ENCODE measurements around the gene SLCO4A1.

SLCO4A1 gene

DNA sequence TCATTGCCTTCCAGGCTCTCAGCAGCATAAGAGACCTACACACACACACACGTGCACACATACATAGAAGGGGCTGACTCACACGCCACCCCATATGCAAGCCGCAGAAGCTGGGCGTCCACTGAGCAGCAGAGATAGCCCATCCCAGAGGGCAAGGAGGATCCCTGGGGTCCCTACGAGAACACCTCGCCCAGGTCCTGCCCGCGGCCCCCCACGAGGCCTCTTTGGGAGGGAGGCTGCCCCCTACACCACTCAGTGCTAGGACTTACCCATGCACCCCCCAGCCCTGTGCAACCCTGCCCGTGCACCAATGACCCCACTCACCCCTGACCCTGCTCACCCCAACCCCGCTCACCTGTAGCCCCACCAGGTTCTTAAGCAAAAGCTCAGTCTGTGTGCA is 45.8 kb downstream of the SLCO4A1 start:
- no peak for DNase-seq

- DNase-seq: no peak
Observed at GRCh38 chr20:62688855-62689460, 46.7 kb downstream of the SLCO4A1 start.

- no peak for DNase-seq
Observed at GRCh38 chr20:62689861-62690260, 47.6 kb downstream of the SLCO4A1 start.

GRCh38 chr20:62690261-62690820 is 48.0 kb downstream of the SLCO4A1 start:
- DNase-seq: no peak

- DNase-seq: no peak
Observed at GRCh38 chr20:62691487-62691886, 49.2 kb downstream of the SLCO4A1 start.

GRCh38 chr20:62692176-62692575 is 49.9 kb downstream of the SLCO4A1 start:
- no peak for DNase-seq

- no peak for DNase-seq
Observed at GRCh38 chr20:62692801-62693523, 50.7 kb downstream of the SLCO4A1 start.

DNA sequence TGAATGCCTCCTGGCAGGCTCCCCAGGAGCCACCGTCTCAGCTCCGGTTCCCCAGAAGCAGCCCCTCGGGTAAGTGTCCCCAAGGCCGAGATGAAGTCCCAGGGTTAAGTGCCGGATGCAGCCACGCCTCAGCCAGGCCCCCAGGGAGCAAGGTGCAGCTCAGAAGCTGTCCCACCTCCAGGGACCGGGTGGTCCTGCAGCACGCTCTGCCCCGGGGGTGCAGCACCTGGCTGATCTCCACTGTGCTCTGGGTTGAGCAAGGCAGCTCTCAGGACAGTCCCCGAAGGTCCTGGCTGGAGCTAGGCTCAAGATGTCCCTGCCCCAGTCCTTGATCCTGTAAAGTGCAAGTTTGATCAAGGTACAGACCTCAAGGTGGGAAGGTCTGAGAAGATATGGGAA is 51.2 kb downstream of the SLCO4A1 start:
- DNase-seq: no peak

DNA sequence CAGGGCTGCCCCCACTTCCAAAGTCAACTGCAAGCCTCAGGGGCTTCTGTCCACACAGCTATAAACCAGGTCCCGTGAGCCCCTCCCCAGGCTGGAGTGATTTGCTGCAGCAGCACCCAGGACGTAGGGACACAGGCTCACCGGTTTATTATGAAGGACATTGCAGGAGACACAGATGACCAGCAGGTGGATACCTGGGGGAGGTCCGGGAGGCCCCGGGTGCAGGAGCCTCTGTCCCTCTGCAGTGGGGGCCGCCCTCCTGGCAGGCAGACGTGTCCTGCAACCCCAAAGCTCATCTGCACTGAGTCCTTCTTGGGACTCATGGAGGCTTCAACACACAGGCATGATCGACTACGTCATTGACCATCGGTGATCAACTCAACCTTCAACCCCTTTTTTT is 51.8 kb downstream of the SLCO4A1 start:
- no peak for DNase-seq

- no peak for DNase-seq
Observed at GRCh38 chr20:62694868-62695267, 52.6 kb downstream of the SLCO4A1 start.

GRCh38 chr20:62695448-62696414 is 53.4 kb downstream of the SLCO4A1 start:
- no peak for DNase-seq

DNA sequence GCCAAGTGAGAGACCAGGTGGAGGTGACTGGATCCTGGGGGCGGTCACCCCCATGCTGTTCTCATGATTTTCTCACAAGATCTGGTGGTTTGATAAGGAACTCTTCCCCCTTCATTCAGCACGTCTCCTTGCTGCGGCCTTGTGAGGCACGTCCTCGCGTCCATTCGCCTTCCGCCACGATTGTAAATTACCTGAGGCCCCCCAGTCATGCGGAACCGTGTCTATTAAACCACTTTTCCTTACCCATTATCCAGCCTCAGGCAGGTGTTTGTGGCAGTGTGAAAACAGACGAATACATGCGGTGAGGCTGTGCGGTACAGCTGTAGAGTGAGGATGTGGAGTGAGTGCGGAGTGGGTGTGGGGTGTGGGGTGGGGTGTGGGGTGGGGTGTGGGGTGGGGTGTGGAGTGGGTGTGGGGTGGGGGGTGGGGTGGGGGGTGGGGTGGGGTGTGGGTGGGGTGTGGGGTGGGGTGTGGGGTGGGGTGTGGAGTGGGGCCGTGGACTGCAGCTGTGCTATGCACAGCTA is 54.2 kb downstream of the SLCO4A1 start:
- DNase-seq: peak; percentile 36

DNA sequence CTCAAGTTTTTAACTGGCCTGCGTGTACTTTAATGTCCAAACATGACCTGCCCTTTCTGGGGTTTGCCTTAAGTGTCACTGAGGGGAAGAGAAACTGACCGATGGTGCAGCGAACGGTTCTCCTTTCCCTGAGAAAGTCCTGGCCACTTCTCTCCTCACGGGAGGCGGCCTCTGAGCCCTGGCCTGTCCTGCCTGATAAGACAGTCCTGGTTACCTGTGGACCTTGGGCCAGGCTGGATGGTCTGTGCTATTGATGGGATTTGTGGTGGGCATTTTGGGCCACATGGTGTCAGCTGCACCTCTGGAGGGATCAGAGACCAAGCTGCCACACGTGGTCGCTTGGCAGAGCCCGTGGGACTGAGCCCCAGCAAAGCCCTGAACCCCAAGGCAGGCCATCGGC is 54.7 kb downstream of the SLCO4A1 start:
- no peak for DNase-seq

- DNase-seq: no peak
Observed at GRCh38 chr20:62697468-62697912, 55.2 kb downstream of the SLCO4A1 start.

- no peak for DNase-seq
Observed at GRCh38 chr20:62698231-62698630, 55.9 kb downstream of the SLCO4A1 start.

GRCh38 chr20:62699296-62699695 is 57.0 kb downstream of the SLCO4A1 start:
- DNase-seq: no peak

DNA sequence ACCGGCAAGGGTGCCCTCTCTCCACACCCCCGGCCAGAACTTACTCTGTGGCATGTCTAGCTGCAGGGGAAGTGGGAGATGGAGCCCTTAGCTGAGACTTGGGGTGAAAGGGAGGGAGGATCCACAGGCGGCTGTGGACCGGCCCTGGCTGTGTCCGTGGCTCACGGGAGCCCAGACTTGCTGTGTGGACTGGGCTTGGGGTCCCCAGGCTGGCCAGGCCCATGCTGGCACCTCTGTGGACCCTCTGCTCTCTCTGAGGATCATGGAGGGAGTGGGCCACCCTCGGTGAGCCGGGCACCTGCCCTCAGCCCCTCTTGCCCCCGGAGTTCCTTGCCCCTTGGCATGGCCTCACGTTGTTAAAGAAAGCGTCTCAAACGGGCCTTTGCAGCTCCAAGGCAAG is 57.4 kb downstream of the SLCO4A1 start:
- no peak for DNase-seq

GRCh38 chr20:62700261-62700930 is 58.1 kb downstream of the SLCO4A1 start:
- no peak for DNase-seq

DNA sequence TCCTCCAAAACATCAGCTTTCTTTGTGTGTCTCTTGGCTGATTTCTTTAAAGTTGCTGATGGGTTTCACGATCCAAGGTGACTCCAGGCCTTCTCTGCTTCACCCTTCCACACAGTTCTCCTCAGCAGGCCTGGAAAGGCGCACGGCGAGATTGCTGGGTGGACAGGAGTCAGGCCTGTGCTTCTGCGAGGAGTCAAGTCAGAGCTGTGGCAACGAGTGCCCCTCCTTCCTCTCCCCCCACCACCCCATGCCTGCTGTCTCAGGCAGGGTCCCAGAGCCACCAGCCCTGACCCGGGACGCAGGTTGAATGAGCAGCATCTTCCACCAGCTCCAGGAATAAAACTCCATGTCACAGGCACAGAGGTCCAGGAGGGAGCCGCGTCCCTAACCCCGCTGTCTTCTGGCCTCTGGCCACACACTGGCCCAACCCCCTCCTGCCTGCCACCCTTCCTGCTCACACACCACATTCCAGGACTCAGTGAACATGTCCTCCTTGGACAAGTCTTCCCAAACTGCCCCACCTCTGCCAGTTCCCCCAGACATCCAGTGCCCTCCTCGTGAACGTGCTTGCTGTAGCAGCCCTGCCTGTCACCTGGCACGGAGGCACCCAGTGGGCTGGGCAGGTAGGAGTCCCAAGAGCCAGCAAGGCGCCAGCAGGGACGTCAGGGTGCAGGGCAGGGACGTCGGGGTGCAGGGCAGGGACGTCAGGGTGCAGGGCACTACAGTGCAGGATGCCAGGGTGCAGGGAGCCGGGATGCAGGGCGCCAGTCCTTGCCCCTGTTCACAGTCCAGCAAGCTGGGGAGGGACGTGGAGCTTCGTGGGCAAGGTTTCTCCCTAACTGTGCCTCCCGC is 59.1 kb downstream of the SLCO4A1 start:
- DNase-seq: no peak

DNA sequence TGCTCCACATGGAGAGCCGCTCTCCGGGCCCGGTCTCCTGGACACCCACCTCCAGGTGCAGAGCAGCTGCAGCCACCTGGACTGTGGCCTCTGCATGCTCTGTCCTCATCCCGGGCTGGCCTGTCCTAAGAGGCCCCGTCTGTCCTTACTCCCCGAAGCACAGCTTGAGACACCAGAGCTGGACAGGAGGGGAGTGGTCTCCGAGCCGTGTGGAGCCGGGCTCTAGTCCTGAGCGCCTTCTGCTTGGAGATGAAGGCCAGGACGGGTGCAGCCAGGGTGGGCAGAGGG is 59.7 kb downstream of the SLCO4A1 start:
- DNase-seq: no peak
